ENCODE data around the gene ALG6.

Gene ALG6

DNA sequence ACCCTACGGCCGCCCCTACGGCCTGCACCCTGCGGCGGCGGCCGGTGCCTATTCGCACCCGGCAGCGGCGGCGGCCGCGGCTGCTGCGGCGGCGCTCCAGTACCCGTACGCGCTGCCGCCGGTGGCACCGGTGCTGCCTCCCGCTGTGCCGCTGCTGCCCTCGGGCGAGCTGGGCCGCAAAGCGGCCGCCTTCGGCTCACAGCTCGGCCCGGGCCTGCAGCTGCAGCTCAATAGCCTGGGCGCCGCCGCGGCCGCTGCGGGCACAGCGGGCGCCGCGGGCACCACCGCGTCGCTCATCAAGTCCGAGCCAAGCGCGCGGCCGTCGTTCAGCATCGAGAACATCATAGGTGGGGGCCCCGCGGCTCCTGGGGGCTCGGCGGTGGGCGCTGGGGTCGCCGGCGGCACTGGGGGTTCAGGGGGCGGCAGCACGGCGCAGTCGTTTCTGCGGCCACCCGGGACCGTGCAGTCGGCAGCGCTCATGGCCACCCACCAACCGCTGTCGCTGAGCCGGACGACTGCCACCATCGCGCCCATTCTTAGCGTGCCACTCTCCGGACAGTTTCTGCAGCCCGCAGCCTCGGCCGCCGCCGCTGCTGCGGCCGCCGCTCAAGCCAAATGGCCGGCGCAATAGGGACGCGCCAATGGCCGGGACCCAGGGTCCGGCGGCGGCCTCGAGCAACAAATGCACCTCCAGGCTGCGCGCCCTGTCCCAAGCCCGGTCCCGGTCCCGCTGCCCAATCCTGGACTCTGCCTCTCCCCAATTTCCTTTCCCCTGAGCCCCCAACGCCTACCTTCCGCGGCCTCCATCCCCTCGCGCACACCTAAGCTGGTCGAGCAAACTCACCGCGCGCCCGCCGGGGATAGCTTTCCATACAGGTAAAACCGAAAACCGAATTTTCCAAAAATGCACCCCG is 43.3 kb upstream of the ALG6 start:
- Histone ChIP-seq H3K4me3 (ENCODE audit: low read length) (no peak overlapping the region), H3K9me3 (ENCODE audit: control insufficient read depth, low read length) (peaks cover 18% of the 10 kb centered on the region), H3K9ac (ENCODE audit: low read length) (no peak overlapping the region), H3K4me1 (ENCODE audit: control insufficient read depth, insufficient read depth, low read length) (peaks cover 4% of the 10 kb centered on the region), H3K36me3 (ENCODE audit: control insufficient read depth, insufficient read depth, low read length, severe bottlenecking) (no peaks in the 10 kb centered on the region), H3K27me3 (replicated peaks; ENCODE audit: control insufficient read depth, insufficient read depth, low read length) (peaks cover 80% of the 10 kb centered on the region)
- no peak for DNase-seq (ENCODE audit: low read depth)

DNA sequence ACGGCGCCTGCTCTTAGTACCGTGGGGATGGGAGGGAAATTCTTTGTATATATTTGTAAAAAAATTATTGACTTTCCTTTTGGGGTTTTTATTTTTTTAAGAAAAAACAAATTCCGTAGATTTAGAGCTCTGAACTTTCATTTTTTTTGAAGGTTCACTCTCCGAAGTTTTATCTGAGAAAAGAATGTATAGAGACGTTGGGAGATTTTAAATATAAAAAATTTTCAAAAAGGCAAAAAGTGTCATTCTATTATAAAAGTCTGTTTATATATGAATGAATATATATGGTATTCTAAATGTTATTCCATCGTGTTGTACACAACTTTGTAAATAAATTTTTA is 42.7 kb upstream of the ALG6 start:
- H3K4me1 ChIP-seq (ENCODE audit: control insufficient read depth, insufficient read depth, low read length) = peaks cover 4% of the 10 kb centered on the region
- H3K9ac ChIP-seq (ENCODE audit: low read length) = no peak overlapping the region
- no peak overlapping the region for H3K4me3 ChIP-seq (ENCODE audit: low read length)
- DNase-seq (ENCODE audit: low read depth) = no peak
- H3K27me3 ChIP-seq (replicated peaks; ENCODE audit: control insufficient read depth, insufficient read depth, low read length) = peaks cover 80% of the 10 kb centered on the region
- H3K9me3 ChIP-seq (ENCODE audit: control insufficient read depth, low read length) = peaks cover 16% of the 10 kb centered on the region
- no peaks in the 10 kb centered on the region for H3K36me3 ChIP-seq (ENCODE audit: control insufficient read depth, insufficient read depth, low read length, severe bottlenecking)

GRCh38 chr1:63325279-63325985 is 42.0 kb upstream of the ALG6 start:
- Histone ChIP-seq H3K4me3 (ENCODE audit: low read length) (no peak overlapping the region), H3K9me3 (ENCODE audit: control insufficient read depth, low read length) (peaks cover 10% of the 10 kb centered on the region), H3K4me1 (ENCODE audit: control insufficient read depth, insufficient read depth, low read length) (peaks cover 4% of the 10 kb centered on the region), H3K36me3 (ENCODE audit: control insufficient read depth, insufficient read depth, low read length, severe bottlenecking) (no peaks in the 10 kb centered on the region), H3K27me3 (replicated peaks; ENCODE audit: control insufficient read depth, insufficient read depth, low read length) (peaks cover 80% of the 10 kb centered on the region), H3K9ac (ENCODE audit: low read length) (no peak overlapping the region)
- no peak for DNase-seq (ENCODE audit: low read depth)

- peaks cover 82% of the 10 kb centered on the region for H3K27me3 ChIP-seq (replicated peaks; ENCODE audit: control insufficient read depth, insufficient read depth, low read length)
- H3K9me3 ChIP-seq (ENCODE audit: control insufficient read depth, low read length) = peaks cover 8% of the 10 kb centered on the region
- H3K4me1 ChIP-seq (ENCODE audit: control insufficient read depth, insufficient read depth, low read length) = peaks cover 4% of the 10 kb centered on the region
- no peaks in the 10 kb centered on the region for H3K36me3 ChIP-seq (ENCODE audit: control insufficient read depth, insufficient read depth, low read length, severe bottlenecking)
- H3K4me3 ChIP-seq (ENCODE audit: low read length) = no peak overlapping the region
- H3K9ac ChIP-seq (ENCODE audit: low read length) = no peak overlapping the region
- no peak for DNase-seq (ENCODE audit: low read depth)
These were observed 41.3 kb upstream of the ALG6 start for GRCh38 chr1:63326106-63326472.

DNA sequence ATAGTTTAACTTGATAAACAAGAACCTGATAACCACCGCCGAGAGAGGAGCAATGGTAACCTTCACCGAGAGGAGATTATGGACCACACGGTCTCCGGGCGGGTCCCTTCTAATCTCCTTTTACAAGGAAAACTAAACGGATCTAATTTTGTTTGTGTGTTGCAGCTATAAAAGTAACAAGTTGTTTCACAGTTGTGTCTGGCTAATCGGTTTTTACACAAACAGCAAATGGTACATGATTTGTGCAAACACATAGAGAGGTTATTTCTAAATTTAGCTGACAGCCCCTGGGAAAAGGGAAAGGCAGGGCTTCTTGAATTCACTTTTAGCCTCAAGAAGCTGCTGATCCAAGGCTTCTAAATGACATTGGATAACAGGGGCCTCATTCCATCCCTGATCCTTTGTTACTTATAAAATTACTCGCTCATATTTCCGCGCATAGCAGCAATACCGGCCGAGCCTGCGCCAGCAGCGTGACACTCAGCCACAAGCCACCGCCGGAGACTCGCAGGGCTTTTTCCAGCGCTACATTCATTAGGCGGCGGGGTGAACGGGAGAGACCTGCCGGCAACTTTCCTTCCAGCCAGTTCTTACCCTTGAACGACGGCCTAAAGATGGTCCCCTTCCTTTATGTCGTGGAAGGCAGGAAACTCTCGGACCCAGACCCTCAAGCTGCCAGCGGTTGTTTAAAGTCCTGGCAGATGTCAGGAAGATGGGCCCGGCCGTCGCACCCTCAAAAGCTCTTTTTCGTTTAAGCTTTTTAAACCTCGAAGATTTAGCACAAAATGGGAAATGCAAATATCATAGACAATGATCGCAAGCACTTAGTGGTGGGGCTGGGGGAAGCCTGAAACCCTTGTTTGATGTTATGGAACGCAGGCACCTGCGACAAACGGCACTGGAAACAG is 40.7 kb upstream of the ALG6 start:
- no peaks in the 10 kb centered on the region for H3K36me3 ChIP-seq (ENCODE audit: control insufficient read depth, insufficient read depth, low read length, severe bottlenecking)
- peaks cover 4% of the 10 kb centered on the region for H3K4me1 ChIP-seq (ENCODE audit: control insufficient read depth, insufficient read depth, low read length)
- peaks cover 8% of the 10 kb centered on the region for H3K9me3 ChIP-seq (ENCODE audit: control insufficient read depth, low read length)
- no peak overlapping the region for H3K4me3 ChIP-seq (ENCODE audit: low read length)
- DNase-seq (ENCODE audit: low read depth) = no peak
- H3K9ac ChIP-seq (ENCODE audit: low read length) = no peak overlapping the region
- peaks cover 82% of the 10 kb centered on the region for H3K27me3 ChIP-seq (replicated peaks; ENCODE audit: control insufficient read depth, insufficient read depth, low read length)

DNA sequence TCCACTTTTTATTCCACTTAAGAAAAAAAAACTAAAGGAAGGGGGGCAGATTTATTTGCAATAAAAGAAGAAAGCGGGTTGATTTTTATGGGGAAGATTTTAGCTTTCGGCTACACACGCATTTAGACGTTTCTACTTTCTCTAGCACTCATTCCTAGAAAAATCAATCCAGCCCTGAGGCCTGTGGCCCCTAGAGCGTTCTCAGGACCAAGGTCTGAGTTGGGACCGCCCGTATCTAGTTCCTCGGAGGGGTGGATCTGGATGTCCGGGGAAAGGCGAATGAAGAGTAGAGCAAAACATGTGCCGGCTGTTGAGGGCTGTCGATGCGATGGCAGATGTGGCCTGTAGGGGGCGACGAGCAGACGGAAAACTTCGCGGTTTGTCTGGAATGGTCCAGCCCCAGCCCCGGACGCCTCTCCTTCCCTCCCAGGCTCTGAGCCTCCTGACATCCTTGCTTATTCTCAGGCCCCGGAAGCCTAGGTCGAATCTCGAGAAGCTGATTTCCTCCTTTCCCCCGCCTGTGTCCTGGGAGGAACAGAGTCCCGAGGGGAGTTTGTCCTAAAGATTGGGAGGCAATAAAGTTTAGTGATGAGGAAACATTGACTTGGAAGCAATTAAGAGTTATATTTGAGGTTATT is 39.9 kb upstream of the ALG6 start:
- H3K9me3 ChIP-seq (ENCODE audit: control insufficient read depth, low read length) = peaks cover 8% of the 10 kb centered on the region
- DNase-seq (ENCODE audit: low read depth) = peak; percentile 86

DNA sequence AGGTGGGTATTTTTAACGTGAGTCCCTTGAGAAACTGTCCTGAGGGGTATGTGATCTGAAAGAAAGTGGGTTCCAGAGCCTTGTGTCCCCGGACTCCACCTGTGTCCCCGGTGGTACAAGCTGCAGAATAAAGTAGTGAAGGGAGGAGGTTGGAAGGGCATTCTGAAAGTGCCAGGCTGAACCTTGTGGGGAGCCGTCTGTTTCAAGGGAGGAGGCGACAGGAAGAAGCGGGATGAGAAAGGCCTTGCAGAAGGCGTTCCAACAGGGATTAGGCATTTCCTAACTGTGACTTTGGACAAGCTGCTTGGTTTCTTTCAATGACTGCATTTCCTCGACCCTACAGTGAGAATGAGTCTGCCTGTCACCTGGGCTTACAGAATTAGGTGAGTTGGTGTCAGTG is 39.3 kb upstream of the ALG6 start:
- no peak overlapping the region for H3K4me3 ChIP-seq (ENCODE audit: low read length)
- H3K4me1 ChIP-seq (ENCODE audit: control insufficient read depth, insufficient read depth, low read length) = no peaks in the 10 kb centered on the region
- peaks cover 8% of the 10 kb centered on the region for H3K9me3 ChIP-seq (ENCODE audit: control insufficient read depth, low read length)
- peaks cover 88% of the 10 kb centered on the region for H3K27me3 ChIP-seq (replicated peaks; ENCODE audit: control insufficient read depth, insufficient read depth, low read length)
- DNase-seq (ENCODE audit: low read depth) = no peak
- no peaks in the 10 kb centered on the region for H3K36me3 ChIP-seq (ENCODE audit: control insufficient read depth, insufficient read depth, low read length, severe bottlenecking)
- no peak overlapping the region for H3K9ac ChIP-seq (ENCODE audit: low read length)

More for the DNA sequence above, 39.9 kb upstream of the ALG6 start:
- Histone ChIP-seq H3K4me1 (ENCODE audit: control insufficient read depth, insufficient read depth, low read length) (no peaks in the 10 kb centered on the region), H3K27me3 (replicated peaks; ENCODE audit: control insufficient read depth, insufficient read depth, low read length) (peaks cover 83% of the 10 kb centered on the region), H3K4me3 (ENCODE audit: low read length) (no peak overlapping the region), H3K36me3 (ENCODE audit: control insufficient read depth, insufficient read depth, low read length, severe bottlenecking) (no peaks in the 10 kb centered on the region), H3K9ac (ENCODE audit: low read length) (no peak overlapping the region)

GRCh38 chr1:63328781-63329180 is 38.6 kb upstream of the ALG6 start:
- Histone ChIP-seq H3K4me1 (ENCODE audit: control insufficient read depth, insufficient read depth, low read length) (no peaks in the 10 kb centered on the region), H3K27me3 (replicated peaks; ENCODE audit: control insufficient read depth, insufficient read depth, low read length) (peaks cover 95% of the 10 kb centered on the region), H3K4me3 (ENCODE audit: low read length) (no peak overlapping the region), H3K9me3 (ENCODE audit: control insufficient read depth, low read length) (peaks cover 8% of the 10 kb centered on the region), H3K36me3 (ENCODE audit: control insufficient read depth, insufficient read depth, low read length, severe bottlenecking) (no peaks in the 10 kb centered on the region), H3K9ac (ENCODE audit: low read length) (no peak overlapping the region)
- no peak for DNase-seq (ENCODE audit: low read depth)

DNA sequence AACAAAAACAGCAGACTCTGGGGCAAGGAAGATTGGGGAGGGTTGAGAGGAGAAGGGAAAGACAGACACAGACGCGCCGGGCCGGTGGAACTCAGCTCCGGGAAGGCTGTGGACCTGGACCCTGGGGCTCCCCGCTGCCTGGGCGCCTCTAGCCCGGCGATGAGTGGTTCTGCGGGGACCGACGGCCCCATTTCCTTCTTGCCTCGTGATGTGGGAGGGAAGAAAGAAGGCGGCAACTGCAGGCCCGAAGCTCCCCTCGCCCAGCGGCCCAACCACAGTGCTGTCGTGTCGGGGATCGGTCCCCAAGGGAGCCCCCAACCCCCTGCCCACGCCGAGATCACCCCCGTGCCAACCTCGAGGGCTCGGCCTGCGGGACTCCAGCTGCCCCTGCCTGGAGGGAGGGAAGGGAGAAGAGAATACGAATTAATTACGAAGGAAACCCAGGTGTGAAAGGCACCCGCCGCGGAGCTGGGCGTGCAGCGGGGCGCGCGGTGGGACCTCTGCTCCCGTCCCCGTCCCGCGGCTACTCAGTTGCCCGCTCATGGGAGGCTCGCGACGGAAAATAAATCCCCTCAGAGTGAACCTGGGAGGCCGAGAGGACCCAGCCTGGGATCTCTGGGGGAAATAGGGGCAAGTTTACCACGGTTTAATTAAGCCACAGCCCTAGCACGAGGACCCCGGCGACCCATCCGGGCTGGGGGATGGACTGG is 37.7 kb upstream of the ALG6 start:
- Histone ChIP-seq H3K9ac (ENCODE audit: low read length) (no peak overlapping the region), H3K36me3 (ENCODE audit: control insufficient read depth, insufficient read depth, low read length, severe bottlenecking) (no peaks in the 10 kb centered on the region), H3K27me3 (replicated peaks; ENCODE audit: control insufficient read depth, insufficient read depth, low read length) (peaks cover 92% of the 10 kb centered on the region), H3K4me1 (ENCODE audit: control insufficient read depth, insufficient read depth, low read length) (no peaks in the 10 kb centered on the region), H3K9me3 (ENCODE audit: control insufficient read depth, low read length) (peaks cover 8% of the 10 kb centered on the region), H3K4me3 (ENCODE audit: low read length) (no peak overlapping the region)
- no peak for DNase-seq (ENCODE audit: low read depth)

DNA sequence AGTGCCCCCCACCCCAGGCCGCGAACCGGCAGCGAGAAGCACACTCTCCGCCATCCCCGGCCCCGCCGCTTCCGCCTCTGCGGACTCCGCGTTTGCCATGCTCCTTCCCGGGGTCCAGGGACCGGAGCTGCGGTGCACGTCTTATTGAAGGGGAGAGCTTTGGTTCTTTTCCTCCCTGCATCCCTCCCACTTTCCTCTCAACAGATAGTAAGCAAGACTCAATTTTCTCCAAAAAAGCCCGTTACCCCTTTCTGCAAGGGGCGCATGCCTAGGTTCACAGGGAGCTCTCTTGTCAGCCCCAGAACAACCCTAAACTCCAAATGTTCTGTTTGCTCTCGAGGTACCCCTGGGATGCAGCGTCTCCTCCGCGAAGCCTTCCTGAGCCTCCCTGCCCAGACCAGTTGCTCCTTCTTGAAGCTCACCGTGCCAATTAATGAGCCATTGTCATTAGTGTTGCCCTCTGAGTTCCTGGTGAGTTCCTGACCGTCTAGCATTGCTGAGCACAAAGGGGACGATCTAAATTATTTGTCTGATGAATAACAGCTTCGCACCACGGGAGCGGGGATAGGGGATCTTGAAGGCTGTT is 37.0 kb upstream of the ALG6 start:
- H3K9me3 ChIP-seq (ENCODE audit: control insufficient read depth, low read length) = peaks cover 8% of the 10 kb centered on the region
- no peaks in the 10 kb centered on the region for H3K36me3 ChIP-seq (ENCODE audit: control insufficient read depth, insufficient read depth, low read length, severe bottlenecking)
- no peak overlapping the region for H3K4me3 ChIP-seq (ENCODE audit: low read length)
- DNase-seq (ENCODE audit: low read depth) = no peak
- no peak overlapping the region for H3K9ac ChIP-seq (ENCODE audit: low read length)
- H3K27me3 ChIP-seq (replicated peaks; ENCODE audit: control insufficient read depth, insufficient read depth, low read length) = peaks cover 85% of the 10 kb centered on the region
- H3K4me1 ChIP-seq (ENCODE audit: control insufficient read depth, insufficient read depth, low read length) = no peaks in the 10 kb centered on the region

Data from adipocyte (in vitro differentiated cells).